Forelimb muscle (tissue), 1 donor: ENCODE data around the gene CPXCR1. TPM values are rescaled to one million over a fixed set of nuclear protein-coding genes. Genes with fewer than 3 reads are reported as not detected.
"Not testable (repeated sequence)": the region's sequence is repeated elsewhere in the genome, so short reads cannot be mapped to it uniquely, and the experiment has no call there.

Experiments used
- DNase-seq: peaks from one replicate; pipeline ENCODE4 v3.0.0-alpha.2; 2013; ENCODE audit warnings: low read depth
- polyA plus RNA-seq: library from polyadenylated mRNA; unstranded; fragments of 120-200 nt; gene quantifications from one replicate; pipeline ENCODE4 v1.2.1, GENCODE V29; 2013; ENCODE audit not compliant: insufficient read length

Gene CPXCR1
- polyA plus RNA-seq = not detected

- no peak for DNase-seq
Measured at GRCh38 chrX:88746925-88747324, at the start of gene CPXCR1. Gene CPXCR1 (plus strand): TSS chrX:88747225. CDS start chrX:88753415, 6,190 bp downstream.

GRCh38 chrX:88735835-88736234, 11.2 kb upstream of the CPXCR1 start:
- no peak for DNase-seq

GRCh38 chrX:88746215-88746614, 810 bp upstream of the CPXCR1 start:
- DNase-seq = not testable (repeated sequence)

GRCh38 chrX:88752339-88752738, 5.3 kb downstream of the CPXCR1 start:
- not testable (repeated sequence) for DNase-seq

GRCh38 chrX:88789825-88790224, 42.8 kb downstream of the CPXCR1 start:
- DNase-seq = no peak
